ENCODE results near the gene ZBTB20.

The ZBTB20 gene

DNA sequence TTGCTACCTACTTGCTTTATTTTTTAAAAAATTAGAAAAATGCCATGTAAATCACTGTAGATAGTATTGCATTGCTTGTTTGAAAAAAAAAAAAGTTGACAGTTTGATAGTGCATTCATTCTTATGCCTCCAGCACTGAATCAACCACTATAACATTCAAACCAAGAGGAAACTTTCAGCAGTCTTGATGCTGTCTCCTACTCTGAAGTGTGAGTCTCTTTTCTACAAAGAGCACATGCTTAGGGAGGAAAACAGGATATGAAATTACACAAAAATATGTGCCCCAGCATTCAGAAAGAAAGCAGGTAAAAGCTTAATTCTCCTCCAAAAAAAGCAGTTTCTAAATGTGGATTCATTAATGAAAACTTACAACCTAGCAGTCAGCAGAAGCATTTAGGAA is 78.3 kb downstream of the ZBTB20 start:
- H3K4me3 ChIP-seq (replicated peaks; ENCODE audit: low read depth, low read length), result no peak overlapping the region
- no peak for DNase-seq (ENCODE audit: extremely low read depth, low read depth)
- TF ChIP-seq, protein P1, sequence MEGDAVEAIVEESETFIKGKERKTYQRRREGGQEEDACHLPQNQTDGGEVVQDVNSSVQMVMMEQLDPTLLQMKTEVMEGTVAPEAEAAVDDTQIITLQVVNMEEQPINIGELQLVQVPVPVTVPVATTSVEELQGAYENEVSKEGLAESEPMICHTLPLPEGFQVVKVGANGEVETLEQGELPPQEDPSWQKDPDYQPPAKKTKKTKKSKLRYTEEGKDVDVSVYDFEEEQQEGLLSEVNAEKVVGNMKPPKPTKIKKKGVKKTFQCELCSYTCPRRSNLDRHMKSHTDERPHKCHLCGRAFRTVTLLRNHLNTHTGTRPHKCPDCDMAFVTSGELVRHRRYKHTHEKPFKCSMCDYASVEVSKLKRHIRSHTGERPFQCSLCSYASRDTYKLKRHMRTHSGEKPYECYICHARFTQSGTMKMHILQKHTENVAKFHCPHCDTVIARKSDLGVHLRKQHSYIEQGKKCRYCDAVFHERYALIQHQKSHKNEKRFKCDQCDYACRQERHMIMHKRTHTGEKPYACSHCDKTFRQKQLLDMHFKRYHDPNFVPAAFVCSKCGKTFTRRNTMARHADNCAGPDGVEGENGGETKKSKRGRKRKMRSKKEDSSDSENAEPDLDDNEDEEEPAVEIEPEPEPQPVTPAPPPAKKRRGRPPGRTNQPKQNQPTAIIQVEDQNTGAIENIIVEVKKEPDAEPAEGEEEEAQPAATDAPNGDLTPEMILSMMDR (IDR thresholded peaks at IDR 0.05; ENCODE audit: low read depth, low read length, missing control alignments), result no peak

DNA sequence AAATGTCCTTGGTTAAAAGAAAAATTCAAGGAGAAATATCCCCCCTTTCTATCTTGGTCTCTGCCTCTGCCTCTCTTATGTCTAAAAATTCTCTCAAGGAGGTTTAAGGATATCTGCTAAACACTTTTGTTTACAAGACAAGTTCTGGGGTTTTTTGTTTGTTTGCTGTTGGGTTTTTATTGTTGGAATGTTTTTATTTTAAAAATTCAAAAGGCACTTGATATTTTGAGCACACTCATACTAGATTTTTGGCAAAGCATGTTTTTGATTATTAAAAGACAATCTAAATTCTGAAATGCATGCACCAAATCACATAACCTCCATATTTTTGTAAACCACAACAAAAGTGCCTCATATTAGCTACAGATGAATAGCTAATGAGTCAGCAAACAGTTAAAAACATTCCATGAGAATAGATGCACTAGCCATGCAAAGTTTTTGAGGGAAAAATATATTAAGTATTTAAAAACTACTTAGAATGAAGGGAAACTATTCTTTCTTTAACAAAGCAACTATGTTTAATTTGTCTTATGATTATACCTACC is 84.6 kb downstream of the ZBTB20 start:
- H3K4me3 ChIP-seq (replicated peaks; ENCODE audit: low read depth, low read length), result no peak overlapping the region
- DNase-seq (ENCODE audit: extremely low read depth, low read depth), result peak; percentile 22
- TF ChIP-seq, protein P1 (IDR thresholded peaks at IDR 0.05; ENCODE audit: low read depth, low read length, missing control alignments), result no peak

DNA sequence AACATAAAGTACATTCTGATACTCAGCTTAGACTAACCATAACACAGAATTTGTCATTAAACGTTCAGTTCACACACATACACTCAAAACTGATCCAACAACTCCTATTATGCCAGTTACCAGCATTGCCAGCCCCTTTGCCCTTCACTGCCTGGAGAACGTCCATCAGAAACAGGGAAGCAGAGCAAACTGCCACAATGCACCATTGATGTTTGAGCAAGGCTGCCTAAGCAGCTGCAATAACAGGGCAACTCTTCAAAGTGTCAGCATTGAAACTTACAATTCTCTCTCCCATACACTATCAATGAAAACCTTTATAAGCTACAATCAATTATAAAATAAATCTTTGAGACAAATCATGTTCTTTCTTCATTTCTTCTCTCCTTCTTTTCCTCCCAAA is 85.1 kb downstream of the ZBTB20 start:
- H3K4me3 ChIP-seq (replicated peaks; ENCODE audit: low read depth, low read length), result no peak overlapping the region
- TF ChIP-seq, protein P1 (IDR thresholded peaks at IDR 0.05; ENCODE audit: low read depth, low read length, missing control alignments), result no peak
- no peak for DNase-seq (ENCODE audit: extremely low read depth, low read depth)

DNA sequence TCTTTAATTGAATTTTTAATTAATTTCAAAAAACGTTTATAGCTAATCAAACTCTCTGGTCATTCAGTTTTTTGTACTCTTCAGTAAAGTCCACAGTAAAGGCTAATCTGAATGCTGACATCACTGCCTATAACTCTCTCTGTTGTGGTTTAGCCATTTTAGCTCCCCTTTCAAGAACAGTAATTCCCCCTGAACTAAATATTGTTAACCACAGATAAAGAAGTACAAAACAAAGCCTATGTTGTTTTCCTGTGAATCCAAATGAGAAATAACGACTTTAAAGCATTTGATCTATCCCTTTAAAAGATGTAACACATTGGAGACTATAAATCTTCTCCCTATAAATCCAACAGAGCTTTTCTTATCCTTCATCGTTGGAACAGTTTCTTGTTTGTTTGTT is 94.2 kb downstream of the ZBTB20 start:
- TF ChIP-seq, protein P1 (IDR thresholded peaks at IDR 0.05; ENCODE audit: low read depth, low read length, missing control alignments), result no peak
- H3K4me3 ChIP-seq (replicated peaks; ENCODE audit: low read depth, low read length), result no peak overlapping the region
- no peak for DNase-seq (ENCODE audit: extremely low read depth, low read depth)

DNA sequence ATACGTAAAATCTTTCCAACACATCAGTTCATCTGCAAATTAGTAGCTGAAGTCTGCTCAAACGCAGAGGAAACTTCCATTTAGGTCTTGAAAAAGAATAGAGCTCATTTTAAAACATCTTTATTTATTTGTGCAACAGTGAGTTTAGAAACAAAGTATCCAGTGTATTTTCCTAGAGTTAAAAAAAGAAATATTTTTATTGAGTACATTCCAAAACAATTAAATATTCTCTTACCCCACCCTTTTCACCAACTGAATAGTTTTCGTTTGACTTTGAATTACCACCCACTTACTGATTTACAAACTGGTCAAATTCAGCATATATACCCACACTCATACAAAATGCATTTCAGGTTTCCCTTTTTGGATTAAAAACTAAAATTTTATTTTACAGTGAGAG is 104.7 kb downstream of the ZBTB20 start:
- no peak overlapping the region for H3K4me3 ChIP-seq (replicated peaks; ENCODE audit: low read depth, low read length)
- DNase-seq (ENCODE audit: extremely low read depth, low read depth), result no peak
- TF ChIP-seq, protein P1 (IDR thresholded peaks at IDR 0.05; ENCODE audit: low read depth, low read length, missing control alignments), result no peak

DNA sequence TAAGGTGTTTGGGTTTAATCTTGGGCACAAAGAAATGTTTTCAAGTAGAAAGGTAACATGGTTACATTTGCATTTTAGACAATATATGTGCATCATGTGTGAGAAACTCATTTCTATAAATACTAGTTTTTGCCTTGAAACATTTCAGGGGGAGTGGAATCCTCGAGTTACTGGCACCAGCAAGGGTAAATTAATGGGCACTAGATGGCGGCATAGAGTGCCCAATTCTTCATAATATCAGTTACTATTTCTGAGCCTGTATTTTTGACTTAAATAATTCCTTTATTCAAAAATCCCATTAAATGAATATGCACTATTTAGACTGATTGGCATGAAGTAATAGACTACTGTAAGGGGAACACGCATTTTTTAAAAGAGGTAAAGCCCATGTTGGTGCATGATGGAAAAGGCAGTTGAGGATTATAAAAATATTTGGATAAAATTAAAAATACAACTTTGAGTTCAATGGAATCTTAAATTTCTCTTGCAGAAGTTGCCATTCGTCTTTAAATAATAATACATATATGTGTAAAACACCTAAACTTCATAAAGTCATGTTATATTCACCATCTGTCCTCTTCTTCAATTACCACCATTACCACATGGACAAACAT is 106.3 kb downstream of the ZBTB20 start:
- TF ChIP-seq, protein P1 (IDR thresholded peaks at IDR 0.05; ENCODE audit: low read depth, low read length, missing control alignments), result peak; percentile 71
- no peak overlapping the region for H3K4me3 ChIP-seq (replicated peaks; ENCODE audit: low read depth, low read length)
- peak; percentile 10 for DNase-seq (ENCODE audit: extremely low read depth, low read depth)

DNA sequence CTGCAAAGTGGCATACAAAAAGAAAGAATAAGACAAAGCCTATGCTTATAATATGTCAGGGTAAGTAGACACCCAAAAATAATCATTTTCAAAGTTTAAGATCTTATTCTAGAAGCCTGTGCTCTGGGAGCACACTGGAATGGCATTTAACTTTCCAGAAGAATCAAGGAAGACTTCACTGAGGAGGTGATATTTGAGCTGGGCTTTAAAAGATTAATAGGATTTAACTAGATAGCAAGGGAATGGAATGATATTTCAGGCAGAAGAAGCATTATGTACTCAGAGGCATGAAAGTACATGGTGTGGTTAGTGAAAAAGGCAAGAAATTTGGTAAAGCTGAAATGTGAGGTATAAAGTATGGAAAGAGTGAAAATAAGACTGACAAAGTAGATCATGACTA is 106.8 kb downstream of the ZBTB20 start:
- H3K4me3 ChIP-seq (replicated peaks; ENCODE audit: low read depth, low read length), result no peak overlapping the region
- TF ChIP-seq, protein P1 (IDR thresholded peaks at IDR 0.05; ENCODE audit: low read depth, low read length, missing control alignments), result no peak
- no peak for DNase-seq (ENCODE audit: extremely low read depth, low read depth)

Data from HFF-Myc (cell line).